GM18508 (cell line): ENCODE data around the gene GPR35.

ENCODE experiments used
- ATAC-seq: cut with Tn5 transposase; IDR thresholded peaks from one replicate; pipeline ENCODE4 v1.9.1; 2021; ENCODE audit warnings: moderate number of reproducible peaks; ENCODE audit not compliant: insufficient read depth, unreplicated experiment

GPR35 gene

DNA sequence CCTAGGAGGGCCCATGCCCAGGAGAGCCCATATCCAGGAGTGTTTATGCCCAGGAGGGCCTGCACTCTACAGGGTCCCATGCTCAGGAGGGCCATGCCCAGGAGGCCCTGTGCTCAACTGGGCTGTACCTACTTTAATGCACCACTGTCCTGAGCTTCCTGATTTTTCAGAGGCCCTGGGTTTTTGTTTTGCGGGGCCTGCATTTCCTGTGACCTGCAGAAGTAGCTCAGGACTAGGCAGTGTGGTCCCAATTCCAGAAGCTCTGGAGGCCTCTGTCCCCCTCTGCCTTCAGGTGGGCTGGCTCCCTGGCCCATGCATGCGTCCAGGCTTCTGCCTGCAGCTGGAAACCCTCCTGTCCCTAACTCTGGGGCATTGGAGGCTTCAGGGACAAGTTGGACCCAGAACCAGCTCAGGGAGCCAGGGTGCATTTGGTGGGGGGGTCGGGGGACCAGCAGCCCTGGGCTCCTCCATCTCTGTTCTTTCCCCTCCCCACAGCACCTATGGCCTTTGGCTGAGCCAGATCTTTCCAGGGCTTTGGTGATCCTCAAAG is 10.8 kb downstream of the GPR35 start:
- no peak for ATAC-seq

DNA sequence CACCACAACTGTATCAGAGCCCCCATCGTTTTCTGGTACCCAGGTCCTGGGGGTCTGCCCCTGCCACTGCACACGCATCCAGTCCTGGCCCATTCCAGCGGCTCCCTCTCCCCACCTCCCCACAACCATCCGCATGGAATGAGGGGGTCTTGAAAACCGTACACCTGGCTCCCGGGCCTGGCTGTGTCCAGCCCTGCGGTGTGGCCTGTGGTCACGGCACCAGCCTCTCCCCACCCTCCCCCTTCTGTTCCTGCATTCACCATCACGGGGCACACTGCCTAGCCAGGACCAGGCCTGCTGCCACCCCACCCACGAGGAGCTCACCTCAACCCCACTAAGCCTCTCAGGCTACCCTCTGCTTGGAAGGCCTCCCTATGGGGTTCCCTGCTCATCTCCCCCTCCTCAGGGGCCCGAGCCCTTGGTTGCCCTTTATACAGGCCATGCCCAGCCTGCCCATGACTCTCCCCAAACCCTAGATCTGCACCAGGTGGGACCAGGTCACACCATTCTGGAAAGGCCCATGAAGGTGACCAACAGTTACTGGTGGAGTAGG is 11.4 kb downstream of the GPR35 start:
- no peak for ATAC-seq

DNA sequence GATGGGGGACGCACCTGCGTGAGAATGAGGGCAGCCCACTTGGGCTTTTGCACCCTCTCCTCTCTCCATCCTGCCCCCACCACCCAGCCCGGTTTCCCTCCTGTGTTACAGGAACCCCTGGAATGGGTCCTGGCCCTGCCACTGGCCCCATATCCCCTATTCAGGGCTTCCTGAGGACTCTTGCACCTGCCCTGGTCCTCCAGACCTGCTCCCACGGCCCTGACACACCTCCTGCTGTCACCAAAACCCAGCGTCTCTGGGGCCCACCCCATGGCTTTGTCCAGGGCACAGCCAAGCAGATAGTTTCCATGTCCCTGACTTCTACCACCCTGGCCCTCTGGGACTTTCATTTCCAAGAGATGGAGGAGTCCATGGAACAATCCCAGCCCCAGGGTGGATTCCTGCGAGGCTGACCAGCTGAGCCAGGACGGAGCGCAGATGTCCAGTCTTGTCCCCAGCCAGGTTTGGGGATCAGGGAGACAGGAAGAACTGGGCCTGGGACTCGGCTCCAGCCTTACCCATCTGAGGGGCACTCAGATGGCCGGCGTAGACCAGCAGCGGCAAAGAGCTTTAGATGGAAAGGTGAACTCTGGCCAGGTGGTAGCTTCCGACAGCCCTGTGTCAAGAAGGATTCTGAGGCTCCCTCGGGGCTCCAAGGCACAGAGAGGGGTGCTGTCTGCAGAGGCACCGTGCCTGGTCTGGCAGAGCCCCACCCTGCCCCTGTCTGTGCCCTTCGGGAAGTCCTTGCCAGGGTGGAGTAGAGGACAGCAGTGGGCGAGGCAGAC is 12.0 kb downstream of the GPR35 start:
- no peak for ATAC-seq

DNA sequence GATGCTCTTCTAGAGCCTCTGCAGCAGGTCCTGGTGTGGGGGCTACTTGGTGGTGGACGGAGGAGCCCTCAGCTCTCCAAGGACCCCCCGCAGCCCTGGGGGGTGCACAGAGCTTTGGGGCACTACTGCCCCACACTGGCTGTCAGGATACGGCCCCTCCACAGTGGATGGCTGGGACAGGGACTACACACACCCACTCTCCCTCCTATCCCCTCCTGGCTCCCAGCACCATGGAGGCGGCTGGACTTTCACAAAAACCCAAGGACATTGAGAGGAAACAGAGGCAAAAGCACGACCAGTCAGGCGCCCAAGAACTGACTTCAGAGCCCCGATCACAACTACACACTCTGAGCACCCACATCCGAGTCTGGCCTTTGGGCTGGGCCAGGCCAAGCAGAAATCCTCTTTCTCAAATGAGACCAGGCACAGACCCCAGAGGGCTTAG is 12.6 kb downstream of the GPR35 start:
- no peak for ATAC-seq

DNA sequence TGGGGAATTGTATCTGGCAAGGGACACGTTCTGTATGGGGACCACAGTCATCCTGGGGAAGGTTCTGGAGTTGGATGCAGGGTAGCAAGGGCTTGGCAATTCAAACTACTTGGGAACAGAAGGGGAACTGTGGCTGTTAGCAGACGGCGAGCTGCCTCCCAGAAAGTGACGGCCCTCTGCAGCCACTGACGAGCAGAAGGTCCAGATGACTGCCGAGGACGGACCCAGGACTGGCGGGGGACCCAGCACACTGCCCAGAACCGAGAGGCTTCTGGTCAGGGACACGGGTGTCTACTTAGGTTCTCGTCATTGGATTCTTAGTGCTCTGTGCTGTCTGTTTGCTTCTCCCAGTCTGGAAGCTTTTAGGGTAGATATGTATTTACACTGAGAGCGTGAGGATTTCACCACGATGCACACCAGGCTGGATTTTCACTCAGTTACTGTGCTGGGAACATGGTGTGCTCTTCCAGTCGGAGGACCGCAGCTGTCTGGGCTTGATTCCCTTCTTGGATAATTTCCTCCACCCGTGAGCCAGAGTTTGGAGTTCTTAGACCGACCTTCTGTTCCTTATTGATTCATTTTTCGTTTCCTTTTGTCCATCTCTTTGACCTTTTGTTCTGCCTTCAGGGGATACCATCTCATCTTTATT is 13.4 kb downstream of the GPR35 start:
- ATAC-seq, result no peak

DNA sequence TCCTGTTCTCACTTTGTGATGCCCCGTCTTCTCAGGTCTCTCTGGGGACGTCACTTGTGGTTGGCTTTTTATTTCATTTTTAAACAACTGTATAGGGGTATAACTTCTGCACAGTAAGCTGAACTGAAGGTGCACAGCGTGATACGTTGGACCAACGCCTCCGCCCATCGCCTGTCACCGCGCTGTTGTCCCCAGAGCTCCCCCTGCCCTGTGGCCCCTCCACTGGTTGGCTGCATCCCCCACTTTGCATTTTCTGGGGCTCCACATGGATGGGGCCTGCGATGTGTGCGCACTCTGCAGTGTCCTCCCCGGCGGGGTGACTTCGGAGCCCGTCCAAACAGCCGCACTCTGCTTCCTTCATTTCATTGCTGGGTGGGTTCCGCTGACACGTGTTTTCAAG is 14.3 kb downstream of the GPR35 start:
- no peak for ATAC-seq

DNA sequence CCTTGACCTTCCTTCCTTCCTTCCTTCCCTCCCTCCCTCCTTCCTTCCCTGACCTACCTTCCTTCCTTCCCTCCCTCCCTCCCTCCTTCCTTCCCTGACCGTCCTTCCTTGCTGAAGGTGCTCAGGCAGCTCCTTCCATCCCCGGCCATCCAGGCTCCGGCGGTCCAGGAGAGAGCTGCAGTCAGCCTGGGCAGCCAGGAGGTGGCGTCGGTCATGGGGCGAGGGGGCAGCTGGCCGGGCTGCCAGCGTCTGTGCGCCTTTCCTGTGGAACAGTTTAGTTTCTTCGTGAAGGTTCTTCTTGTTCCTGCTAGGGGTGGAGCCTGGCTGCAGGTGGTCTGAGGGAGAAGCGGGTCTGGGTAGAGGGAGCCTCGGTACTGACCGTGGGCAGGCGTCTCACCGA is 15.7 kb downstream of the GPR35 start:
- no peak for ATAC-seq

DNA sequence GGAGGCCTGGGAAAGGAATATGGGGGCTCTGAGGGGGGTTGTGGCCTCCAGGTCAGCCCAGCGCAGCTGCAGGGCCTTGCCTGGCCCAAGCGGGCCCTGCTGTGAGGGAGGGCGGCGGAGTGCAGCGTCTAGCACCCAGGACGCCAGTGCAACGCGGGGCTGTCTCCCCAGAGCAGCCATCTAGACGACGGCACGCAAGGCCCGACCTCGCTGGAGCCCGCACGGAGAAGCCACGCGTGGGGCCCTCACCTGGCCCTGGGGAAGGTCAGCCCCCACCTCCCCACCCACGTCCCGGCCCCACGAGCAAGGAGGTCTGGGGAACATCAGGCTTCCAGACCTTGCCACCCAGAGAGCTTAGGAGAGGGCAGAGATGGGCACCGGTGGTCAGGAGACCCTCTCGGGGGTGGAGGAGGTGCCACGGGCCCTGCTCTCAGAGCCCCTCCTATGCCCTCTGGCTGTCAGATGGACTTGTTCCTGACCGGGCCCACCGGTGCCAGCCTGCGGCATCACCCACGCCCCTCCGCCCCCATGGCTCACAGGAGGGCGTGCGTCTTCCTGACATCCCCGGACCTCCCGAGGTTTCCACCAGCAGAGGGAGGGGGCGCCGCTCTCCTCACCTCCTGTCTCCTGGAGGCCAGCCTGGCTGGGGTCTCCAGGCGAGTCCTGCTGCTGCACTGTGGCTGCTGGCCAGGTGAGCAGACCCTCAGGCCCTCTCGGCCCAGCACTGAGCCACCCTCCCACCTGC is 17.0 kb downstream of the GPR35 start:
- no peak for ATAC-seq

DNA sequence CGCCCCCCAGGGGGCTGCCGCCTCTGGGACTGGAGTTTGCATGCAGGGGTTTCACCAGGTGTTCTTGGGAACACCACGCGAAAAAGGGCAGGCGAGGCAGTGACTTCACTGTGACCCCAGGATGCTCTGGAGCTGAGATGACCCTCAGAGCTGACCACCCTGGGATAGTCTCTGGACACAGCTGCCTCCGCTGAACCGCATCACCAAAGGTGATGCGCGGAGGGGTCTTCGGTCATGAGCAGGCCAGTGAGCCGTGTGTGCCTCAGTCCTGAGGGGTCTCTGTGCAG is 17.5 kb downstream of the GPR35 start:
- no peak for ATAC-seq

DNA sequence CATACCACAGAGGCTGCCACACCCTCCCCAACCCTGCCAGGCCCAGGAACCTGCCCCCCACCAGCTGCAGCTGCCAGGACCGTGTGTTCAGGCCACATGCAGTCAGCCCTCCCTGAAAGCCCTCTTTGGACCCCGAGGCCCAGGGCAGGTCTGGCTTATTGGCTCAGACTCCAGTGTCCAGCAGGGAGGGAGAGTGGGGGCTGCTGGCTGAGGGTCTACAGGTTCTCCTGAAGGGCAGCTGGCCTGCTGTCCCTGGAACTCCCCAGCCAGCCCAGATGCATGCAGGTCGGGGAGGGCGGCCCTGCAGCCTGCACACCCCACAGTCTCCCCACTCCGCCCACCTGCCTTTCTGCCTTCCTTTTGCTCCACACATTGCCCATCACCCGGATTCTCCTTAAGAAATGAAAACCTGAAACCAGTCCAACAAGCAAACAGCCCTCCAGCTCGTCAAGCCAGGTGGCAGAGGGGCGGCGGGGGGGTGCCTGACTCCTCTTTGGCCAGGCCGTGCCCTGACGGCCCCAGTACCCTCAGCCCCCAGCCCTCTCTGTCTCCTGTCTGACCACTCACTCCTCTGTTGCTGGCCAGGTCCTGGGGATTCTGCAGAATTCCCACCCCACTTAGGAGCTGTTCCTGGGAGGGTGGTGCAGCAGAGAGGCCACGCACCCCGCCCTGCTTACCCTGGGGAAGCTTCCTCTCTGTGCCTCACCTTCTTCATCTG is 18.0 kb downstream of the GPR35 start:
- ATAC-seq, result no peak

DNA sequence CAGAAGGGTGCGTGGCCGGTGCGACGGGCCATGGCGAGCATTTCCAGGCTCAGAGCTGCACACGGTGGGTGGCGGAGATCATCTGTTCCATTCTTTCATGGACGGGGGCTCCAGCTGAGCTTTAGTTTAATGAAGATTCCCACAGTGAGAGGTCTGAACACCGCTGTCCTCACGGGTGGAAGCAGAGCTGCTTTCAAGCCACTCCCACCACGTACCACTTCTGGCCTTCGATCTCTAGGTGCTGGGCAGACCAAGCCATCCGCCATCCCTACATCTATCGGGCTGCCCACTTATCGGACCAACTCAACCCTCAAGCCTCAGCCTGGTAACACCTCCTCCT is 18.5 kb downstream of the GPR35 start:
- no peak for ATAC-seq

DNA sequence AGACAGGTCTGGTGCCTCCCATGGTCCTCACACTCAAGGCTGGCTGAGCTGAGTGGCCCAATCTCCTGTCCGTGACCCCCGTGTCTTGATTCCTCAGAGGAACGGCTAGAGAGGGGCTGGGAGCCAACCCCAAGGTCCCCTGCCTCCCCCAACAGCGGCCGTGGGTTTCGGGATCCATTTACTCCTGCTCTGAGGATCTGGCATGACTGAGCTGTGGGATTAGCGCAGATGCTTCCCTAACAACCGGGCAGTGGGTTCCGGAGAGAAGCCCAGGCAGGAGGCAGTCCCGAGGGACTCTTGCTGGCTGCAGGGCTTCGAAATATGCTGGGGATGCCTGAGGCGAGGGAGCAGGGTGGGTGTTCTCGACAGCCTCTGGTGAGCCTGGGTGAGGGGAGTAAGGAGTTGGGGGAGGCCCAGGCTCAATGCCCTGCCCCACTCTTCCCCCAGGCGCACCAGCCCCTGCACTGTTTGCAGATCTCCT is 18.9 kb downstream of the GPR35 start:
- no peak for ATAC-seq

DNA sequence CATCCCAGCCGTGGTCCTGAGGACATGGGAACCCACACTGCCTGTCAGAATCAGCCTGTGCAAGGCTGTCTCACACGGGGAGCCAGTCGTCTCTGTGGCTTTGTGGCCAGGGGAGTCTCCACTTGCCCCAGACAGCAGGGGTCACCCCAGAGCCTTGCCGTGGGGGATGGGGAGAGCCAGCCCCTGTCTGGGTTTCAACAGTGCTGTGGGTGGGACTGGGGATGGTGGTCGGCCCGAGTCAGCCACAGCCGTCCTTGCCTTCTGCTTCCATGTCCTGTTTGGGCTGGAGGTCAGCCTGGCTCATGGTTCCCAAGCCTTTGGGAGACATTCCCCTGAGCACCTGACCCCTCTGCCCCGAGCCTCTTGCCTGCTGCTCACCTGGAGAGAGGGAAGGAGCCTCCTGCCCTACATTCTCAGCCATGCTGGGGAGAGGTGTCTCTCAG is 19.6 kb downstream of the GPR35 start:
- no peak for ATAC-seq

DNA sequence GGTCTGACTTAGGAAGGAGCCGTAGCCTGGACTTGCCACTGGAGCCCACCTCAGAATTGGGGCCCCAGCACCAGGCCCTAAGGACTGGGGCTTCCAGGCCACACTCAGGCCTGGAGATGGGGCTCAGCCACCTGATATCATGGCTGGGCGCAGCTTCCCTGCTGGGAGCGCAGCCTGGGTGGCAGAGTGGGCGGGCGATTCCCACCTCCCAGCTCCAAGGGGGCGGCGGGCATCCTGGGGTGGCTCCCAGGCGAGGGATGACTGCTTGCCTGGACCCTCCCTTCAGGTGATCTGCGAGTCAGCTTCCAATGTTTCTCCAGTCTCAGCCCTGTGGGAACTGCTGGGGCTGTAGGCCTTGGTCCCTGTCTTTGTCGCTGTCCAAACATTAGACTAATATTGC is 20.1 kb downstream of the GPR35 start:
- no peak for ATAC-seq

DNA sequence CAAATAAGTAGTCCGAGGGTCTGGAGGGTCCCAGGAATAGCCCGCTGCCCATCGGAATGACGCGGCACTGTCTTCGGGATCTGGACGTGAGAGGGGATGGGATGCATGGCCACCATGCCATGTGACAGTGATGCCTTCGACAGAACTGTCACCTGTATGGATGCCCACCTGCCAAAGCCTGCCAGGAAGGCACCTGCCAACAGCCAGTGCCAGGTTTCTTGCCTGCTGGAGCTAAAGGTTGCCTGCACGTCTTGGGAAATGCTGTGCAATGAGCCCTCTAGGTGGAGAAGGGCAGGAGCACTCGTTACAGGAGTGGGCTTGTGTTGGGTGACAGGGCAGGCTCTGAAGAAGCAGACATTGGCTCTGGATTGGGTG is 20.5 kb downstream of the GPR35 start:
- no peak for ATAC-seq

DNA sequence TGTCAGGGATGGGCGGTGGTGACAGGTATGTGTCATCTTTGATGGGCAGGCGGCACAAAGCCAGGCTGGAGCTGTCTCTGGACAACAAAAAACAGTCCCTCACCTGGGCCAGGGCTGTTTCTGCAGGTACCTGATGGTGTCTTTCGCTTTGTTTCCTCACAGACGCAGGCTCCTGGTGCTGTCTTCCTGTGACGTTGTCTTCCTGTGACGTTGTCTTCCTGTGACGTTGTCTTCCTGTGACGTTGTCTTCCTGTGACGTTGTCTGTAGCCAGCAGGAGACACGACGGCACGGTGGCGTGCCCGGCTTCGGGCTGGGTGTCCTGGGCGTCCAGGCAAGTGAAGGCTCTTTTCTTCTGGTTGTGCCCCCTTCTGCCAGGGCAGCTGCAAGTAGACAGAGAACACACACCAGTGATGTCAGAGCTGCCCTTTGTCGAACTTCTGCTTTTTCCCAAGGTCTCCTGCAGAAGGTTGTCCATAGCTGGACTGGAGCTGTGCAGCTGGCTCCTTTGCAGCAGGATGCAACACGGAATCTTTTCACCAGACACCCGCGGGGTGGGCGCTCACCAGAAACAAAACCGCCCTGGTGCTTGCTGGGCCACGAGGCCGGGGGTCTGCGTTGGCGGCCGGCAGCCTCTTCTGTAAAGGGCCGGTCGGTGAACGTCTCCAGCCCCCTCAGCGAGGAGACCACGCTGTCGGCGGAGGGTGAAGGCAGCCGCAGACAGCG is 21.1 kb downstream of the GPR35 start:
- no peak for ATAC-seq

DNA sequence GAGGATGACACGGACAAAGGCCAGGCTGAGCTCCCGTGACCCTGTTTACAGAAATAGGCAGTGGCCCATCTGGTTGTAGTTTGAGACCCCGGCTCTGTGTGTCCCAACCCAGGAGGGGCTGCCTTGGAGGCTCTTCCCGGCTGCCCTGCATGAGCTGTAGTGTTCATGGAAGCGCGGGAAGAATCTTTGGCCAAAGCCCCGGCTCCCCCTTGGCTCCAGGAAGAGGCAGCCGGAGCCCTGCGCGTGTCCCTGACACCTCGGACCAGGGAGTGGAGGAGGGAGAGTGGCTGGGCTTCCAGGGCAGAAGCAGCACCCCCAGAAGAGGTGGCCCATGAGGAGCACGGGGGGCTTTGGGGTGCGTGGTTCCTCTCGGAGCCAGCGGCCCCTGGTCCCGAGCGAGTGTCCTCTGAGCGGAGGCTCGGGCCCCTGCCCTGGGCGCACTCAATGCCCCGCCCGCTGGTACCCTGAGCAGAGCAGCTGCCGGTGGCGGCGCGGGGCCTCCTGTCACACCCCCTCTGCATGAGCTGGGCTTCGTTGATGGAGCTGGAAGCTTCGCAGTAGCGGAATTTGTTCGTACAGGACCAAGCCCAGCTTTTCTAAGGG is 21.7 kb downstream of the GPR35 start:
- no peak for ATAC-seq

DNA sequence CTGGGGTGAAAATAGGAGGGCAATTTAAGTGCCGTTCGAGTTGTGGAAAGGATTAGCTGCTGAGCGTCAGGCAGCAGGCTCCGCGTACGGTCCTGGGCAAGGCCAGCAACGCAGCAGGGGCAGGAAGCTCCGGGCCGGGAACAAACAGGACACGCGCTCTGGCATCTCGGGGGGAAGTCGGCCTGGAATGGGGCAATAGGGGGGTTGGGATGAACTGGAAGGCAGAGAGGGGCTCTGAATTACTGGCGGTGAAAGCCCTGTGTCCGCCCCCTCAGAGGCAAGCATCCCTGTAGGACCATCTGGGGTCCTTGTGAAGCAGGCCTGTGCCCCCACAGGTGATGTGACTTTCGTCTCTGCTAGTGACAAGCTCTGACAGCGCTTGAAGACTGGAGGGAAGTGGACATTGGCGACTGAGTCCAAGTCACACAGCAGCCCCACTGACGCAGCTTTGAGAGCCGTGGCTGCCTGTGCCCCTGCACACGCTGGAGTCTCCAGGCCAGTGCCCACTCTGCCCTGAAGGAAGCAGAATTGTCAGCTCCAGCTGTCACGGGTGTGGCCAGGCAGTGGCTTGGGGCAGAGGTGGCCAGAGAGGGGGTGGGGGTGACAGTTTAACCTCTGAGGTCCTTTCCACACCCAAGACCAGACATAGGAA is 22.3 kb downstream of the GPR35 start:
- no peak for ATAC-seq

DNA sequence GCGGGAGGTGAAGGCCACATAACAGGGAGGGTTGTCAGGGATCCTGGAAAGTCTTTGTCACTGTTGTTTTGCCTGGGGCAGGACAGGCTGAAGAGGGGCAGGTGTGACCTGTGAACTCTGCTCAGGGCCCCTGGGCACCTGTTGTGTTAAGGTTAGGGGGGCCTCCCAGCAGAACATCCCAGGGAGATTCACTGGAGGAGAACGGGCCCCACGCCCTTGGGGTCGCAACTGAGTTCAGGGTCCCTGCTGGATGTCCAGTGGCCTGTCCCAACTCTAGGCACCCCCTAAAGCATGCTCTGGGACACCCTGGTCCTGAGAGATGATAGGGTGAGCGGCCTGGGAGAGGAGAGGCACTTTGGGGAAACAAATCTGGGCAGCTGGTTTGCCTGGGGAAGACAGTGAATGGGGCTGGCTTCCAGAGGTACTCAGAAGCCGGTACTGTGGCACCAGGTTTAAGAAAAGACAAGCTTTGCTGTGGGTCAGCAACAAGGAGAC is 22.9 kb downstream of the GPR35 start:
- no peak for ATAC-seq
